Activated gamma-delta T cell (primary cell): ENCODE data around the gene SLC35G1.

Experiments
- DNase-seq: peaks from one replicate; lab custom pipeline; 2025; lab: John Stamatoyannopoulos, UW

The SLC35G1 gene

GRCh38 chr10:93876381-93876780 lies 17.4 kb upstream of the SLC35G1 start:
- no peak for DNase-seq

GRCh38 chr10:93879273-93879672 lies 14.5 kb upstream of the SLC35G1 start:
- DNase-seq = no peak

GRCh38 chr10:93894516-93895378 lies 969 bp downstream of the SLC35G1 start:
- DNase-seq = no peak

- no peak for DNase-seq
Observed at GRCh38 chr10:93897070-93897780, 3.4 kb downstream of the SLC35G1 start.

GRCh38 chr10:93899109-93899508 lies 5.3 kb downstream of the SLC35G1 start:
- DNase-seq = no peak

GRCh38 chr10:93903051-93903450 lies 9.3 kb downstream of the SLC35G1 start:
- DNase-seq = no peak

GRCh38 chr10:93904901-93905300 lies 11.1 kb downstream of the SLC35G1 start:
- no peak for DNase-seq

GRCh38 chr10:93907059-93907458 lies 13.3 kb downstream of the SLC35G1 start:
- DNase-seq = no peak

- no peak for DNase-seq
Observed at GRCh38 chr10:93911866-93912265, 18.1 kb downstream of the SLC35G1 start.

- no peak for DNase-seq
Observed at GRCh38 chr10:93912444-93912843, 18.7 kb downstream of the SLC35G1 start.

- DNase-seq = no peak
Observed at GRCh38 chr10:93913706-93914105, 19.9 kb downstream of the SLC35G1 start.

- no peak for DNase-seq
Observed at GRCh38 chr10:93915598-93915997, 21.8 kb downstream of the SLC35G1 start.

- no peak for DNase-seq
Observed at GRCh38 chr10:93916257-93917063, 22.7 kb downstream of the SLC35G1 start.

GRCh38 chr10:93917064-93917391 lies 23.2 kb downstream of the SLC35G1 start:
- DNase-seq = no peak

GRCh38 chr10:93917821-93918220 lies 24.0 kb downstream of the SLC35G1 start:
- DNase-seq = no peak

GRCh38 chr10:93921338-93921737 lies 27.6 kb downstream of the SLC35G1 start:
- DNase-seq = no peak

- no peak for DNase-seq
Observed at GRCh38 chr10:93926613-93927012, 32.8 kb downstream of the SLC35G1 start.

- no peak for DNase-seq
Observed at GRCh38 chr10:93938140-93938539, 44.4 kb downstream of the SLC35G1 start.

- no peak for DNase-seq
Observed at GRCh38 chr10:93940881-93941280, 47.1 kb downstream of the SLC35G1 start.

GRCh38 chr10:93941606-93942005 lies 47.8 kb downstream of the SLC35G1 start:
- no peak for DNase-seq

- no peak for DNase-seq
Observed at GRCh38 chr10:93945819-93946218, 52.0 kb downstream of the SLC35G1 start.

GRCh38 chr10:93947055-93947454 lies 53.3 kb downstream of the SLC35G1 start:
- DNase-seq = no peak

GRCh38 chr10:93947524-93947923 lies 53.7 kb downstream of the SLC35G1 start:
- DNase-seq = no peak
